Right lobe of liver (tissue), 6 donors: ENCODE results near the gene GALNT14. TPM values are rescaled to one million over a fixed set of nuclear protein-coding genes. Genes with fewer than 3 reads are reported as not detected.

Experiments
- ATAC-seq, 4 donors: fragments of 200-7000 bp; cut with Tn5 transposase; one replicate each; pipeline ENCODE4 v1.9.1; 2020; ENCODE audit warnings: mild to moderate bottlenecking in 4 of 4, moderate library complexity in 4 of 4
- DNase-seq, 3 donors: peaks; one replicate each; pipeline ENCODE4 v3.0.0-alpha.2; 2020
- H3K27ac ChIP-seq, 3 donors: fragments of 200-600 bp; one replicate each; pipeline ENCODE4 v1.8.0; 2022
- H3K27me3 ChIP-seq, 2 donors: fragments of 200-600 bp; one replicate each; pipeline ENCODE4 v1.8.0; 2022
- H3K36me3 ChIP-seq, 4 donors: fragments of 200-600 bp; sonication (generic) in 1 of 4; one replicate each; pipeline versions ENCODE4 v1.5.1 to v1.8.0; 2017 to 2022; ENCODE audit warnings: control low read depth in 1 of 4
- H3K4me1 ChIP-seq, 4 donors: fragments of 200-600 bp; sonication (generic) in 1 of 4; one replicate each; pipeline versions ENCODE4 v1.5.1 to v1.8.0; 2017 to 2022; ENCODE audit warnings: control low read depth in 1 of 4
- H3K4me3 ChIP-seq, 3 donors: fragments of 200-600 bp; one replicate each; pipeline ENCODE4 v1.8.0; 2022
- H3K9me3 ChIP-seq, 4 donors: fragments of 200-600 bp; sonication (generic) in 1 of 4; one replicate each; pipeline versions ENCODE4 v1.5.1 to v1.8.0; 2017 to 2022; ENCODE audit warnings: control low read depth in 1 of 4
- CTCF ChIP-seq, 4 donors: fragments of 200-600 bp in 3 of 4; fragments of 450-650 bp in 1 of 4; IDR thresholded peaks; one replicate each; pipeline versions ENCODE4 v1.5.1 to v1.8.0; 2016 to 2022; ENCODE audit warnings: antibody characterized with exemption in 4 of 4, mild to moderate bottlenecking in 2 of 4
- POLR2A ChIP-seq: fragments of 450-650 bp; IDR thresholded peaks from one replicate; pipeline ENCODE4 v1.6.1; 2017; ENCODE audit warnings: antibody characterized with exemption, mild to moderate bottlenecking
- WGBS: methylation state at CpG from one replicate; pipeline ENCODE4 v1.1.6; 2018; ENCODE audit warnings: low coverage, low lambda C conversion rate; ENCODE audit not compliant: insufficient coverage; ENCODE audit errors: missing lambda C conversion rate; 5-methylcytosine and 5-hydroxymethylcytosine counted together
- intact Hi-C, 2 donors: fragments of 100-400 bp; cut with DNase I; formaldehyde crosslinking; loops; one replicate each; pipeline versions ENCODE4 v1.11.2 to v1.14.1; 2022
- total RNA-seq, 6 experiments: library from RNA; depleted of rRNA in 2 of 6; stranded (reverse); fragments of >200 nt in 2 of 6; fragmentation: NEBNext Ultra II Directional in 3 of 6; extraction: Animal tissue kit (Norgen Biotek cat#: 25700) in 3 of 6; gene quantifications; one replicate each; pipeline versions ENCODE4 v1.1.0 to v1.2.4, GENCODE V29; 2016 to 2023
- donor health status: DM: no; HTN: yes; CAD: no.
- donor health status: DM: no; HTN: no; CAD: no.
- donor health status: DM: no; HTN: no; CAD: no.
- donor health status: DM: no; HTN: yes; CAD: no.
- donor health status: DM: no; HTN: yes; CAD: no.

GALNT14 gene
- total RNA-seq, 6 experiments from 2014 or later = 0.37 to 2.8 (median 1.0) TPM

GRCh38 chr2:31110431-31110830 lies 27.8 kb downstream of the GALNT14 start:
- Histone ChIP-seq H3K4me1 (no peaks in the 10 kb centered on the region), H3K9me3 (no peaks in the 10 kb centered on the region), H3K36me3 (no peaks in the 10 kb centered on the region), H3K27ac (no peak overlapping the region), H3K4me3 (no peak overlapping the region), H3K27me3 (no peaks in the 10 kb centered on the region)
- TF ChIP-seq CTCF (IDR thresholded peaks at IDR 0.05) = no peak
- TF ChIP-seq POLR2A = no peak
- intact Hi-C loops = no loop called here
- no peak for DNase-seq
- no peak for ATAC-seq
- 37% methylated on average over 2 of the region's 3 CpGs for WGBS

- 68% methylated on average over 8 of the region's 8 CpGs for WGBS
- no peaks in the 10 kb centered on the region for H3K36me3 ChIP-seq
- no peak for TF ChIP-seq POLR2A
- no peaks in the 10 kb centered on the region for H3K9me3 ChIP-seq
- H3K27me3 ChIP-seq = no peaks in the 10 kb centered on the region
- no peak for ATAC-seq
- H3K27ac ChIP-seq = no peak overlapping the region
- no peaks in the 10 kb centered on the region for H3K4me1 ChIP-seq
- no peak for DNase-seq
- H3K4me3 ChIP-seq = no peak overlapping the region
- intact Hi-C loops = no loop called here
These were observed 28.5 kb downstream of the GALNT14 start for GRCh38 chr2:31109633-31110192.

GRCh38 chr2:31108561-31109286 lies 29.5 kb downstream of the GALNT14 start:
- Histone ChIP-seq H3K27ac (no peak overlapping the region), H3K4me1 (no peaks in the 10 kb centered on the region), H3K27me3 (no peaks in the 10 kb centered on the region), H3K4me3 (no peak overlapping the region), H3K9me3 (no peaks in the 10 kb centered on the region), H3K36me3 (no peaks in the 10 kb centered on the region)
- intact Hi-C loops = no loop called here
- TF ChIP-seq POLR2A (no peak), CTCF (IDR thresholded peaks at IDR 0.05) (no peak)
- DNase-seq (no peak), ATAC-seq (no peak)
- WGBS = 61% methylated on average over 3 of the region's 3 CpGs

- DNase-seq = no peak
- intact Hi-C loops = no loop called here
- ATAC-seq = no peak
- Histone ChIP-seq H3K4me3 (no peak overlapping the region), H3K9me3 (no peaks in the 10 kb centered on the region), H3K4me1 (no peaks in the 10 kb centered on the region), H3K36me3 (no peaks in the 10 kb centered on the region), H3K27ac (no peak overlapping the region), H3K27me3 (no peaks in the 10 kb centered on the region)
- 31% methylated on average over 5 of the region's 5 CpGs for WGBS
- no peak for TF ChIP-seq POLR2A
- TF ChIP-seq CTCF (IDR thresholded peaks at IDR 0.05) = no peak
These were observed 30.5 kb downstream of the GALNT14 start for GRCh38 chr2:31107591-31108300.

- TF ChIP-seq POLR2A (no peak), CTCF (IDR thresholded peaks at IDR 0.05) (no peak)
- intact Hi-C loops = no loop called here
These were observed 36.5 kb downstream of the GALNT14 start for GRCh38 chr2:31101701-31102100.

More at GRCh38 chr2:31101701-31102100, 36.5 kb downstream of the GALNT14 start:
- Histone ChIP-seq H3K27ac (no peak overlapping the region), H3K27me3 (no peaks in the 10 kb centered on the region), H3K4me1 (no peaks in the 10 kb centered on the region), H3K36me3 (no peaks in the 10 kb centered on the region), H3K9me3 (no peaks in the 10 kb centered on the region), H3K4me3 (no peak overlapping the region)
- ATAC-seq (no peak), DNase-seq (no peak)
- 52% methylated on average over 2 of the region's 2 CpGs for WGBS
